SU-DHL-6 (cell line): ENCODE measurements around the gene TBC1D16.

Experiments used
- H2AFZ ChIP-seq: fragments of 200-600 bp; sonication (generic); 2 replicates; pipeline ENCODE4 v1.6.1; 2014; ENCODE audit warnings: low read depth, mild to moderate bottlenecking, moderate library complexity, mixed read lengths, antibody characterized with exemption, low read length; ENCODE audit not compliant: severe bottlenecking
- H3F3A ChIP-seq: fragments of 200-600 bp; shearing (Covaris generic); 2 replicates; pipeline ENCODE4 v1.6.0; 2016; ENCODE audit warnings: antibody characterized with exemption, mild to moderate bottlenecking; ENCODE audit not compliant: insufficient read depth
- H3K27ac ChIP-seq: fragments of 200-600 bp; sonication (generic); 2 replicates; pipeline ENCODE4 v1.5.1; 2016; ENCODE audit warnings: low read depth, mild to moderate bottlenecking, low read length, moderate library complexity, mixed read lengths
- H3K27me3 ChIP-seq: fragments of 200-600 bp; sonication (generic), shearing (Covaris generic); 2 replicates; pipeline ENCODE4 v1.6.0; 2014; ENCODE audit warnings: mild to moderate bottlenecking, low read length
- H3K36me3 ChIP-seq: fragments of 200-600 bp; sonication (generic); 2 replicates; pipeline ENCODE4 v1.6.1; 2014; ENCODE audit warnings: mild to moderate bottlenecking, low read length, mixed read lengths
- H3K4me2 ChIP-seq: fragments of 300-600, 200-600 bp; shearing (Covaris generic), sonication (generic); 2 replicates; pipeline ENCODE4 v1.6.0; 2014; ENCODE audit warnings: low read length, low read depth, mild to moderate bottlenecking; ENCODE audit not compliant: poor library complexity, severe bottlenecking
- H3K4me3 ChIP-seq: fragments of 200-600 bp; sonication (generic); 2 replicates; pipeline ENCODE4 v1.5.1; 2014; ENCODE audit warnings: antibody characterized with exemption, low read length, mild to moderate bottlenecking, mixed read lengths; ENCODE audit not compliant: insufficient read depth, poor library complexity, severe bottlenecking
- H3K79me2 ChIP-seq: fragments of 200-600 bp; sonication (generic); 2 replicates; pipeline ENCODE4 v1.6.1; 2014; ENCODE audit warnings: mild to moderate bottlenecking, low read length, moderate library complexity; ENCODE audit not compliant: insufficient read depth
- H3K9ac ChIP-seq: fragments of 200-600 bp; sonication (generic); 2 replicates; pipeline ENCODE4 v1.7.0; 2014; ENCODE audit warnings: mild to moderate bottlenecking, low read length
- H3K9me2 ChIP-seq: fragments of 200-600 bp; sonication (generic); replicated peaks from 2 replicates; pipeline ENCODE4 v1.6.1; 2014; ENCODE audit warnings: low read length; ENCODE audit not compliant: insufficient read depth
- H3K9me3 ChIP-seq: fragments of 200-600 bp; sonication (generic); 2 replicates; pipeline ENCODE4 v1.6.1; 2014; ENCODE audit warnings: low read length, mixed read lengths; ENCODE audit not compliant: insufficient read depth
- H4K20me1 ChIP-seq: fragments of 200-600 bp; sonication (generic); 2 replicates; pipeline ENCODE4 v1.6.1; 2014; ENCODE audit warnings: low read depth, mild to moderate bottlenecking, antibody characterized with exemption, low read length, moderate library complexity, mixed read lengths
- EZH2phosphoT487 ChIP-seq: fragments of 200-600 bp; sonication (generic), shearing (Covaris generic); conservative IDR thresholded peaks from 2 replicates; pipeline ENCODE4 v1.6.1; 2018; ENCODE audit warnings: mild to moderate bottlenecking, antibody characterized with exemption, low read length, moderate library complexity, mixed read lengths
- TF ChIP-seq, protein P1 (sequence below): fragments of 200-600 bp; sonication (generic); IDR thresholded peaks from one replicate; pipeline ENCODE4 v1.5.1; 2017; ENCODE audit warnings: antibody characterized with exemption, mild to moderate bottlenecking, low read length, moderate library complexity; ENCODE audit not compliant: insufficient read depth, poor library complexity, severe bottlenecking

Gene TBC1D16

GRCh38 chr17:79891113-79891730, 144.4 kb downstream of the TBC1D16 start:
- no peak for TF ChIP-seq EZH2phosphoT487
- TF ChIP-seq, protein P1, sequence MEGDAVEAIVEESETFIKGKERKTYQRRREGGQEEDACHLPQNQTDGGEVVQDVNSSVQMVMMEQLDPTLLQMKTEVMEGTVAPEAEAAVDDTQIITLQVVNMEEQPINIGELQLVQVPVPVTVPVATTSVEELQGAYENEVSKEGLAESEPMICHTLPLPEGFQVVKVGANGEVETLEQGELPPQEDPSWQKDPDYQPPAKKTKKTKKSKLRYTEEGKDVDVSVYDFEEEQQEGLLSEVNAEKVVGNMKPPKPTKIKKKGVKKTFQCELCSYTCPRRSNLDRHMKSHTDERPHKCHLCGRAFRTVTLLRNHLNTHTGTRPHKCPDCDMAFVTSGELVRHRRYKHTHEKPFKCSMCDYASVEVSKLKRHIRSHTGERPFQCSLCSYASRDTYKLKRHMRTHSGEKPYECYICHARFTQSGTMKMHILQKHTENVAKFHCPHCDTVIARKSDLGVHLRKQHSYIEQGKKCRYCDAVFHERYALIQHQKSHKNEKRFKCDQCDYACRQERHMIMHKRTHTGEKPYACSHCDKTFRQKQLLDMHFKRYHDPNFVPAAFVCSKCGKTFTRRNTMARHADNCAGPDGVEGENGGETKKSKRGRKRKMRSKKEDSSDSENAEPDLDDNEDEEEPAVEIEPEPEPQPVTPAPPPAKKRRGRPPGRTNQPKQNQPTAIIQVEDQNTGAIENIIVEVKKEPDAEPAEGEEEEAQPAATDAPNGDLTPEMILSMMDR: no peak
- Histone ChIP-seq H3K27me3 (no peaks in the 10 kb centered on the region), H2AFZ (no peak overlapping the region)

DNA sequence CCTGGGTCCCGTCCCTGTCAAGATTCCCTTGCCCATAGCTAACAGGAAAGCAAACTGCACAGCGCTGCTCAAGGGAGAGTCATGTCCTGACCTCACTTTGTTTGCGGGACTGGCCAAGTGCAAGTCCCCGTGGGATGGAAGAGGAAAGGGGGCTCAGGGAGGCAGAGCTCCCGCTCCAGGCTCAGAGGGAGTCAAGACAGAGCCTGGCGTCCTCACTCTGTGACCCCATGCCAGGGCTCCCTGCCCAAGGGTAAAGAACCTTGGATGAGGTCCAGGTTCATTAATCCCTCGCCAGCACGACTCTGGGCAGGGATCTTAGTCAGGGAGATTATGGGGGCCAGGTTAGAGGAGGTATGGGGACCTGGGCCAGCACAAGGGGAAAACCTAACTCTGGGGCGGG, 145.0 kb downstream of the TBC1D16 start:
- Histone ChIP-seq H3K27ac (no peak overlapping the region), H3K36me3 (no peaks in the 10 kb centered on the region), H3F3A (no peaks in the 10 kb centered on the region), H3K4me2 (no peak overlapping the region), H3K9me3 (no peaks in the 10 kb centered on the region), H3K9me2 (no peaks in the 10 kb centered on the region), H3K9ac (no peak overlapping the region), H3K27me3 (no peaks in the 10 kb centered on the region), H2AFZ (no peak overlapping the region), H4K20me1 (no peaks in the 10 kb centered on the region), H3K4me3 (no peak overlapping the region), H3K79me2 (no peaks in the 10 kb centered on the region)
- no peak for TF ChIP-seq EZH2phosphoT487
- TF ChIP-seq, protein P1: no peak

More at GRCh38 chr17:79891113-79891730, 144.4 kb downstream of the TBC1D16 start:
- H3K9me3 ChIP-seq: no peaks in the 10 kb centered on the region
- H3K36me3 ChIP-seq: no peaks in the 10 kb centered on the region
- H3F3A ChIP-seq: no peaks in the 10 kb centered on the region
- no peak overlapping the region for H3K9ac ChIP-seq
- no peaks in the 10 kb centered on the region for H3K79me2 ChIP-seq
- H4K20me1 ChIP-seq: no peaks in the 10 kb centered on the region
- H3K4me3 ChIP-seq: no peak overlapping the region
- H3K4me2 ChIP-seq: no peak overlapping the region
- H3K27ac ChIP-seq: no peak overlapping the region
- H3K9me2 ChIP-seq: no peaks in the 10 kb centered on the region

DNA sequence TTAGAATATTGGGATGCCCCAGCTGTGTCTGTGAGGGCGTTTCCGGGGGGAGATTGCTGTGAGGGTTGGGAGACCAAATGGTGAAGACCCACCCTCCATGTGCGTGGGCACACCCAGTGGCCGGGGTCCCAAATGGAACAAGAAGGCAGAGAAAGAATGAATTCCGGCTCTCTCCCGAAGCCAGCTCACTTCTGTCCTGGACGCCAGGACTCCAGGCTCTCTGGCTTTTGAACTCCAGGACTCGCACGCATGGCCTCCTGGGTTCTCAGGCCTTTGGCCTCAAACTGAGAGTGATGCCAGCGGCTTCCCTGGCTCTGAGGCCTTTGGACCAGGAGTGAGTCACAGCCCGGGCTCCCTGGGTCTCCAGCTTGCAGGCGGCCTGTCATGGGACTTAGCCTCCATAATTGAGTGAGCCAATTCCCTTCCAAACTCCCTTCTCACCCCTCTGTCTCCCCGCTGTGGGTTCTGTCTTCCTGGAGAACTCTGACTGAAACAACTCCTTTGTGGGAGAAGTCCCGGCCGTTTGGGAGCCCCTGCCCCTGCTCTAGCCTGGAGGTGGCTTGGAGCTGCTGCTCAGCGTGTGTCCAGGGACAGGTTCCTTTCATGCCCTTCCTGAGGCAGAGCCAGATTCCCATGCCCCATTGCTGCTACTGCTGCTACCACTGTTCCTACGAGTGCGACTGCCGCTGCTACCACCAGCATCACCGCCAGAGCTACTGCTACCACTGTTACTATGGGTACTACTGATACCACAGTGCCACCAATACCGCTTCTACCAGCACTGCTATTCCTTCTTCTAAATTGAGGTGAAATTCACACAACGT, 146.6 kb downstream of the TBC1D16 start:
- Histone ChIP-seq H3K9ac (no peak overlapping the region), H3K4me3 (no peak overlapping the region), H2AFZ (no peak overlapping the region), H3K27me3 (no peaks in the 10 kb centered on the region), H3K9me3 (no peaks in the 10 kb centered on the region), H3K27ac (no peak overlapping the region), H3K36me3 (no peaks in the 10 kb centered on the region), H3F3A (no peaks in the 10 kb centered on the region), H4K20me1 (no peaks in the 10 kb centered on the region), H3K9me2 (no peaks in the 10 kb centered on the region), H3K79me2 (no peaks in the 10 kb centered on the region), H3K4me2 (no peak overlapping the region)
- TF ChIP-seq EZH2phosphoT487: no peak
- TF ChIP-seq, protein P1: no peak
